Esophagus muscularis mucosa (tissue), 4 donors: ENCODE data around the gene NAGS.

Experiments used
- EP300 ChIP-seq: sonication (generic); formaldehyde crosslinking; IDR thresholded peaks from one replicate; pipeline ENCODE4 v1.6.1; 2017; ENCODE audit warnings: antibody characterized with exemption
- POLR2A ChIP-seq: fragments of 450-650 bp; IDR thresholded peaks from one replicate; pipeline ENCODE4 v1.6.1; 2017; ENCODE audit warnings: antibody characterized with exemption, moderate library complexity, mild to moderate bottlenecking, low read depth
- POLR2AphosphoS5 ChIP-seq, 2 donors: sonication (generic); formaldehyde crosslinking; IDR thresholded peaks; one replicate each; pipeline ENCODE4 v1.6.1; 2017; ENCODE audit warnings: antibody characterized with exemption in 2 of 2
- TF ChIP-seq, protein P1 (sequence below), 3 experiments: fragments of 200-600 bp in 2 of 3; fragments of 450-650 bp in 1 of 3; sonication (generic) in 2 of 3; IDR thresholded peaks; one replicate each; pipeline ENCODE4 v1.5.1; 2017 to 2019; ENCODE audit warnings: antibody characterized with exemption in 3 of 3, mild to moderate bottlenecking in 2 of 3, moderate library complexity in 1 of 3

- TF ChIP-seq, protein P1, sequence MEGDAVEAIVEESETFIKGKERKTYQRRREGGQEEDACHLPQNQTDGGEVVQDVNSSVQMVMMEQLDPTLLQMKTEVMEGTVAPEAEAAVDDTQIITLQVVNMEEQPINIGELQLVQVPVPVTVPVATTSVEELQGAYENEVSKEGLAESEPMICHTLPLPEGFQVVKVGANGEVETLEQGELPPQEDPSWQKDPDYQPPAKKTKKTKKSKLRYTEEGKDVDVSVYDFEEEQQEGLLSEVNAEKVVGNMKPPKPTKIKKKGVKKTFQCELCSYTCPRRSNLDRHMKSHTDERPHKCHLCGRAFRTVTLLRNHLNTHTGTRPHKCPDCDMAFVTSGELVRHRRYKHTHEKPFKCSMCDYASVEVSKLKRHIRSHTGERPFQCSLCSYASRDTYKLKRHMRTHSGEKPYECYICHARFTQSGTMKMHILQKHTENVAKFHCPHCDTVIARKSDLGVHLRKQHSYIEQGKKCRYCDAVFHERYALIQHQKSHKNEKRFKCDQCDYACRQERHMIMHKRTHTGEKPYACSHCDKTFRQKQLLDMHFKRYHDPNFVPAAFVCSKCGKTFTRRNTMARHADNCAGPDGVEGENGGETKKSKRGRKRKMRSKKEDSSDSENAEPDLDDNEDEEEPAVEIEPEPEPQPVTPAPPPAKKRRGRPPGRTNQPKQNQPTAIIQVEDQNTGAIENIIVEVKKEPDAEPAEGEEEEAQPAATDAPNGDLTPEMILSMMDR (IDR thresholded peaks at IDR 0.05), result no peak
- no peak for TF ChIP-seq POLR2AphosphoS5 (IDR thresholded peaks at IDR 0.05)
- no peak for TF ChIP-seq POLR2A
- no peak for TF ChIP-seq EP300
Observed at GRCh38 chr17:43988301-43988700, 16.1 kb upstream of the NAGS start.
